ENCODE data around the gene DUSP22.

DUSP22 gene

DNA sequence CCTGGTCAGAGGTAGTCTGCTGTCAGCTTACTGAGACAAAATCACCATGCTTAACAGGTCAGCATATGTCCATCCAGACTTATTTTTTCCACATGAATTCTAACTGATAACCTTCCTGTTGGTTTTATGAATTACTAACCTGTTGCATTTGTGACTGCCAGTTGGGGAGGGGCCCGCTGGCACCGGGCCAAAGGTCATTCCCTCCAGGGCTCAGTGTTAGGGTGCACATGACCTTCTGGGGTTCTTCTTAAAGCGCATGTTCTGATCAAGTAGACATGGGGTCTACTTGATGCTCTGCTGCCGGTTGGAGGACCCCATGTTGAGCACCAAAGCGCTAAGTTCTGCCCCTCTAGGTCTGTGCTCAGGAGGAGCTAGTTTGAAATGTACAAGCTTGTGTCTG is 15.6 kb downstream of the DUSP22 start:
- H3K27ac ChIP-seq (ENCODE audit: low read depth, low read length): no peak overlapping the region
- H3K56ac ChIP-seq (ENCODE audit: low read length): no peak overlapping the region
- H2BK120ac ChIP-seq (ENCODE audit: low read depth, low read length): no peak overlapping the region
- no peak overlapping the region for H3K4me2 ChIP-seq (ENCODE audit: low read length)
- no peak for DNase-seq
- no peaks in the 10 kb centered on the region for H3K79me1 ChIP-seq (ENCODE audit: low read length)
- H3K9ac ChIP-seq (ENCODE audit: low read length): no peak overlapping the region
- H4K5ac ChIP-seq (ENCODE audit: low read length): no peak overlapping the region
- H4K8ac ChIP-seq (ENCODE audit: low read depth, low read length): no peak overlapping the region
- no CpG with 5 or more reads among the region's 5 CpGs for WGBS (ENCODE audit: extremely low coverage, insufficient coverage, low lambda C conversion rate)
- no peaks in the 10 kb centered on the region for H3K27me3 ChIP-seq (ENCODE audit: insufficient read depth, low read length, poor library complexity)
- no peak overlapping the region for H3K23ac ChIP-seq (ENCODE audit: low read length)
- no peak overlapping the region for H3K18ac ChIP-seq (ENCODE audit: low read length)
- no peaks in the 10 kb centered on the region for H3K4me1 ChIP-seq (ENCODE audit: control insufficient read depth, low read depth, low read length)
- H2AK5ac ChIP-seq (ENCODE audit: low read length): no peak overlapping the region
- H3K36me3 ChIP-seq (ENCODE audit: control insufficient read depth, insufficient read depth, low read length): no peaks in the 10 kb centered on the region
- no peak overlapping the region for H2BK15ac ChIP-seq (replicated peaks; ENCODE audit: low read depth)
- no peaks in the 10 kb centered on the region for H3K79me2 ChIP-seq (ENCODE audit: control insufficient read depth, insufficient read depth, low read length)
- no peak overlapping the region for H3K4ac ChIP-seq (ENCODE audit: low read depth, low read length)
- H2BK5ac ChIP-seq (ENCODE audit: low read length): no peak overlapping the region
- no peak overlapping the region for H3K4me3 ChIP-seq (ENCODE audit: low read length)

DNA sequence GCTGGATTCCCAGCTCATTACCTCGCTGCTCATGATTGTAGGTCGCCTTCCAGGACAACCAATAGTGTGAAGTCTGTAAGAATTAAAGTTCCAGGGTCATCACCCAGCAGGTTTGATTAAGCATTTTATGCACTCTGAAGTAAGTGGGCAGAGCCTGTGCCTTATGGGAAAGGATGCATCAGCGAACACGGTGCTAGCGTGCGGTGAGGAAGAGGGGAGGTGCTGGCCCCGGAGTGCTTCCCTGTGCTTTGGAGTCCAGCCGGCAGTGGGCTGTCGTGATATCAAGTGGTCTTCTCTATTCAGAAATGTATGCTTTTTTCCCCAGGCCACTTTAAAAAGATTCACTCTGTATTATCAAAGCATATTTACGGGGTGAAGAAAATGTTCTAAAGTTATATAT is 16.0 kb downstream of the DUSP22 start:
- H3K36me3 ChIP-seq (ENCODE audit: control insufficient read depth, insufficient read depth, low read length): no peaks in the 10 kb centered on the region
- H4K5ac ChIP-seq (ENCODE audit: low read length): no peak overlapping the region
- H3K4ac ChIP-seq (ENCODE audit: low read depth, low read length): no peak overlapping the region
- no peak overlapping the region for H4K8ac ChIP-seq (ENCODE audit: low read depth, low read length)
- no peak overlapping the region for H2AK5ac ChIP-seq (ENCODE audit: low read length)
- no peak overlapping the region for H3K23ac ChIP-seq (ENCODE audit: low read length)
- no peak overlapping the region for H2BK15ac ChIP-seq (replicated peaks; ENCODE audit: low read depth)
- no peak overlapping the region for H3K18ac ChIP-seq (ENCODE audit: low read length)
- H2BK5ac ChIP-seq (ENCODE audit: low read length): no peak overlapping the region
- no peaks in the 10 kb centered on the region for H3K79me1 ChIP-seq (ENCODE audit: low read length)
- no peaks in the 10 kb centered on the region for H3K4me1 ChIP-seq (ENCODE audit: control insufficient read depth, low read depth, low read length)
- no CpG with 5 or more reads among the region's 10 CpGs for WGBS (ENCODE audit: extremely low coverage, insufficient coverage, low lambda C conversion rate)
- no peak for DNase-seq
- no peak overlapping the region for H3K9ac ChIP-seq (ENCODE audit: low read length)
- H3K27ac ChIP-seq (ENCODE audit: low read depth, low read length): no peak overlapping the region
- H3K79me2 ChIP-seq (ENCODE audit: control insufficient read depth, insufficient read depth, low read length): no peaks in the 10 kb centered on the region
- H3K56ac ChIP-seq (ENCODE audit: low read length): no peak overlapping the region
- no peak overlapping the region for H3K4me2 ChIP-seq (ENCODE audit: low read length)
- no peak overlapping the region for H2BK120ac ChIP-seq (ENCODE audit: low read depth, low read length)
- no peak overlapping the region for H3K4me3 ChIP-seq (ENCODE audit: low read length)
- H3K27me3 ChIP-seq (ENCODE audit: insufficient read depth, low read length, poor library complexity): no peaks in the 10 kb centered on the region

DNA sequence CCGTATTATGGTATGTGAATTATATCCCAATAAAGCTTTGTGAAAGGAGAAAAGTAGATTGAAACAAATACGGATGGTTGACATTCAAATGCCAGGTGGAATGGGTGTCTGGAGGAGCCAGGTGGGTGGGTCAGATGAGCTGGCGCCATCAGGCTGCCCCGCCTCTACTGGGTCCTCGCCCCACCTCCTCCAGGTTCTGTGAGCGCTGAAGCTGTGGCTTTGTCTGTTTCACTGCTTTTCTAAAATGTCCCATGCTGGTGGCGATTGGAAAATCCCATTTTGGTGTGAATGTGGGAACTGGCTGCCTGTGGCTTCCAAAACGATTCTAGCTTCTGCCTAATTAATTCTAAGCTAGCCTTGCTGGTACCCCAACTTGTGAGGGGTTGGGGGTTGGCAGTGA is 16.5 kb downstream of the DUSP22 start:
- Histone ChIP-seq H3K4me1 (ENCODE audit: control insufficient read depth, low read depth, low read length) (no peaks in the 10 kb centered on the region), H2BK15ac (replicated peaks; ENCODE audit: low read depth) (no peak overlapping the region), H3K56ac (ENCODE audit: low read length) (no peak overlapping the region), H3K4me2 (ENCODE audit: low read length) (no peak overlapping the region), H3K18ac (ENCODE audit: low read length) (no peak overlapping the region), H4K5ac (ENCODE audit: low read length) (no peak overlapping the region), H3K27ac (ENCODE audit: low read depth, low read length) (no peak overlapping the region), H3K79me1 (ENCODE audit: low read length) (no peaks in the 10 kb centered on the region), H2AK5ac (ENCODE audit: low read length) (no peak overlapping the region), H3K4me3 (ENCODE audit: low read length) (no peak overlapping the region), H3K9ac (ENCODE audit: low read length) (no peak overlapping the region), H3K27me3 (ENCODE audit: insufficient read depth, low read length, poor library complexity) (no peaks in the 10 kb centered on the region), H3K4ac (ENCODE audit: low read depth, low read length) (no peak overlapping the region), H3K36me3 (ENCODE audit: control insufficient read depth, insufficient read depth, low read length) (no peaks in the 10 kb centered on the region), H4K8ac (ENCODE audit: low read depth, low read length) (no peak overlapping the region), H2BK5ac (ENCODE audit: low read length) (no peak overlapping the region), H2BK120ac (ENCODE audit: low read depth, low read length) (no peak overlapping the region), H3K23ac (ENCODE audit: low read length) (no peak overlapping the region), H3K79me2 (ENCODE audit: control insufficient read depth, insufficient read depth, low read length) (no peaks in the 10 kb centered on the region)
- no peak for DNase-seq
- WGBS (ENCODE audit: extremely low coverage, insufficient coverage, low lambda C conversion rate): no CpG with 5 or more reads among the region's 8 CpGs

DNA sequence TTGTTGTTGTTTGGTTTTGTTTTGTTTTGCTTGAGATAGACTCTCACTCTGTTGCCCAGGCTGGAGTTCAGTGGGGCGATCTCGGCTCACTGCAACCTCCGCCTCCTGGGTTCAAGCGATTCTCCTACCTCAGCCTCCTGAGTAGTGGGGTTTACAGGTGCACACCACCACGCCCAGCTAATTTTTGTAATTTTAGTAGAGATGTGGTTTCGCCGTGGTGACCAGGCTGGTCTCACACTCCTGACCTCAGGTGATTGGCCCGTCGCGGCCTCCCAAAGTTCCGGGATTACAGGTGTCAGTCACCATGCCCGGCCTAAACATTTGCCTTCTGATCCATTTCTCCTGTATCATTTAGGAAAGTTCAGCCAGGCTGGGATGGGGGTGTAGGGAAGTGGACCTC is 17.7 kb downstream of the DUSP22 start:
- no peak for DNase-seq
- no peak overlapping the region for H2AK5ac ChIP-seq (ENCODE audit: low read length)
- no peaks in the 10 kb centered on the region for H3K79me1 ChIP-seq (ENCODE audit: low read length)
- no peak overlapping the region for H3K4ac ChIP-seq (ENCODE audit: low read depth, low read length)
- no peak overlapping the region for H3K27ac ChIP-seq (ENCODE audit: low read depth, low read length)
- H2BK15ac ChIP-seq (replicated peaks; ENCODE audit: low read depth): no peak overlapping the region
- no peaks in the 10 kb centered on the region for H3K27me3 ChIP-seq (ENCODE audit: insufficient read depth, low read length, poor library complexity)
- no peak overlapping the region for H3K56ac ChIP-seq (ENCODE audit: low read length)
- no peak overlapping the region for H2BK5ac ChIP-seq (ENCODE audit: low read length)
- H3K4me2 ChIP-seq (ENCODE audit: low read length): no peak overlapping the region
- H3K23ac ChIP-seq (ENCODE audit: low read length): no peak overlapping the region
- no peaks in the 10 kb centered on the region for H3K79me2 ChIP-seq (ENCODE audit: control insufficient read depth, insufficient read depth, low read length)
- no peak overlapping the region for H3K18ac ChIP-seq (ENCODE audit: low read length)
- H4K8ac ChIP-seq (ENCODE audit: low read depth, low read length): no peak overlapping the region
- no peak overlapping the region for H4K5ac ChIP-seq (ENCODE audit: low read length)
- no peaks in the 10 kb centered on the region for H3K4me1 ChIP-seq (ENCODE audit: control insufficient read depth, low read depth, low read length)
- H2BK120ac ChIP-seq (ENCODE audit: low read depth, low read length): no peak overlapping the region
- H3K4me3 ChIP-seq (ENCODE audit: low read length): no peak overlapping the region
- H3K9ac ChIP-seq (ENCODE audit: low read length): no peak overlapping the region
- no CpG with 5 or more reads among the region's 12 CpGs for WGBS (ENCODE audit: extremely low coverage, insufficient coverage, low lambda C conversion rate)
- H3K36me3 ChIP-seq (ENCODE audit: control insufficient read depth, insufficient read depth, low read length): no peaks in the 10 kb centered on the region

DNA sequence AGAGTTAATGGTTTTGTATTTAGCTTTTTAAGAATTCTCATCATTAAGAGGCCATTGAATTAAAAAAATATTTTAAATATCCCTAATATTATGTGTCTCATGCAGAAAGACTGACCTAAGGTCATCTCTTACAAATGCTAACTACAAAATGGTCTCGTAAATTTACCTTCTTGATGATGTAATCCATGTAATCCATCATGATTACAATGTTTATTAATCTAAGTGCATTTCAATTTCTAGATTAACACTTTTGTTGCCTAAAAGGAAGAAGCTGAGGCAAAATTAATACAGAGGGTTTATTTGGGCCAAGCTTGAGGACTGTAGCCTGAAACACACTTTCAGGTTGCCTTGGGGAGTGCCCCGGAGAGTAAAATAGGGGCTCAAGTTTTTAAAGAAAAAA is 18.4 kb downstream of the DUSP22 start:
- Histone ChIP-seq H3K4me2 (ENCODE audit: low read length) (no peak overlapping the region), H3K27me3 (ENCODE audit: insufficient read depth, low read length, poor library complexity) (no peaks in the 10 kb centered on the region), H4K8ac (ENCODE audit: low read depth, low read length) (no peak overlapping the region), H3K18ac (ENCODE audit: low read length) (no peak overlapping the region), H3K4me1 (ENCODE audit: control insufficient read depth, low read depth, low read length) (no peaks in the 10 kb centered on the region), H4K5ac (ENCODE audit: low read length) (no peak overlapping the region), H2BK120ac (ENCODE audit: low read depth, low read length) (no peak overlapping the region), H3K23ac (ENCODE audit: low read length) (no peak overlapping the region), H3K4me3 (ENCODE audit: low read length) (no peak overlapping the region), H3K79me2 (ENCODE audit: control insufficient read depth, insufficient read depth, low read length) (no peaks in the 10 kb centered on the region), H3K36me3 (ENCODE audit: control insufficient read depth, insufficient read depth, low read length) (no peaks in the 10 kb centered on the region), H3K9ac (ENCODE audit: low read length) (no peak overlapping the region), H3K56ac (ENCODE audit: low read length) (no peak overlapping the region), H3K79me1 (ENCODE audit: low read length) (no peaks in the 10 kb centered on the region), H3K27ac (ENCODE audit: low read depth, low read length) (no peak overlapping the region), H2BK5ac (ENCODE audit: low read length) (no peak overlapping the region), H2AK5ac (ENCODE audit: low read length) (no peak overlapping the region), H2BK15ac (replicated peaks; ENCODE audit: low read depth) (no peak overlapping the region), H3K4ac (ENCODE audit: low read depth, low read length) (no peak overlapping the region)
- whole genome bisulfite sequencing (ENCODE audit: extremely low coverage, insufficient coverage, low lambda C conversion rate): no CpG with 5 or more reads among the region's 2 CpGs
- DNase-seq: no peak

DNA sequence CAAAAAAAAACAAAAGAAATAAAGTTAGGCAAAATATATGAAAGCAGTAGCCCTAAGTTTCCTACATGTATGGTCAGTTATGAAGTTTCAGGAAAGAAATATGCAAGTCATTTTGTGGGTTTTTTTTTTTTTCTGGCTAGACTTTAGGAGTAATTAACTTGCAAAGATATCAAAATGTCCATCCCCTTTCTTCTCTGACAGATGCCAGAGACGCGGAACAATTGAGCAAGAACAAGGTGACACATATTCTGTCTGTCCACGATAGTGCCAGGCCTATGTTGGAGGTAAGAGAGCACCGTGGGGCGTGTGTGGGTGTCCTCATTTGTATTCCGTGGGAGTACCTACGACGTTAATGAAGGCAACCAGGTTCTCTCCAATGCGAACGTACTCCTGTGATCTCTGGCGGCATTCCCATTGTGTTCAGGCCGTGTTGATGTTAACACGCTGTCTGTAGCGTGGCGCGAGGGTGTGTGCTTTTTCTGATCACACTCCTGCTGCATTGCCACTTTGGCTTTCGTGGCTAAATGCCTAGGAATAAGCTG is 19.5 kb downstream of the DUSP22 start:
- no peaks in the 10 kb centered on the region for H3K79me2 ChIP-seq (ENCODE audit: control insufficient read depth, insufficient read depth, low read length)
- no CpG with 5 or more reads among the region's 17 CpGs for WGBS (ENCODE audit: extremely low coverage, insufficient coverage, low lambda C conversion rate)
- no peak overlapping the region for H3K4me2 ChIP-seq (ENCODE audit: low read length)
- H3K4me1 ChIP-seq (ENCODE audit: control insufficient read depth, low read depth, low read length): no peaks in the 10 kb centered on the region
- no peak overlapping the region for H2BK15ac ChIP-seq (replicated peaks; ENCODE audit: low read depth)
- H2BK5ac ChIP-seq (ENCODE audit: low read length): no peak overlapping the region
- H3K56ac ChIP-seq (ENCODE audit: low read length): no peak overlapping the region
- H4K5ac ChIP-seq (ENCODE audit: low read length): no peak overlapping the region
- H3K27ac ChIP-seq (ENCODE audit: low read depth, low read length): no peak overlapping the region
- no peak overlapping the region for H2AK5ac ChIP-seq (ENCODE audit: low read length)
- no peak overlapping the region for H3K9ac ChIP-seq (ENCODE audit: low read length)
- H3K4me3 ChIP-seq (ENCODE audit: low read length): no peak overlapping the region
- no peak overlapping the region for H4K8ac ChIP-seq (ENCODE audit: low read depth, low read length)
- H3K79me1 ChIP-seq (ENCODE audit: low read length): no peaks in the 10 kb centered on the region
- H3K23ac ChIP-seq (ENCODE audit: low read length): no peak overlapping the region
- DNase-seq: no peak
- no peaks in the 10 kb centered on the region for H3K27me3 ChIP-seq (ENCODE audit: insufficient read depth, low read length, poor library complexity)
- H2BK120ac ChIP-seq (ENCODE audit: low read depth, low read length): no peak overlapping the region
- H3K4ac ChIP-seq (ENCODE audit: low read depth, low read length): no peak overlapping the region
- no peaks in the 10 kb centered on the region for H3K36me3 ChIP-seq (ENCODE audit: control insufficient read depth, insufficient read depth, low read length)
- no peak overlapping the region for H3K18ac ChIP-seq (ENCODE audit: low read length)

Measured in mesendoderm (in vitro differentiated cells).